Fibroblast of lung (primary cell): ENCODE results near the gene CTNND2. TPM values are rescaled to one million over a fixed set of nuclear protein-coding genes. Genes with fewer than 3 reads are reported as not detected.

ENCODE experiments used
- DNase-seq, 2 donors: peaks; one replicate each; pipeline versions ENCODE4 v3.0.0 to v3.0.0-alpha.2; 2010; ENCODE audit warnings: low read depth in 2 of 2
- H2AFZ ChIP-seq: 2 replicates; pipeline ENCODE4 v1.5.1; 2012; ENCODE audit warnings: low read length, control low read depth, inconsistent platforms
- H3K27ac ChIP-seq: 2 replicates; pipeline ENCODE4 v1.5.1; 2011; ENCODE audit warnings: low read length, control low read depth; ENCODE audit not compliant: insufficient read depth
- H3K27me3 ChIP-seq: 2 replicates; pipeline ENCODE4 v1.5.1; 2011; ENCODE audit warnings: mild to moderate bottlenecking, low read length; ENCODE audit not compliant: control insufficient read depth, insufficient read depth
- H3K36me3 ChIP-seq: 2 replicates; pipeline ENCODE4 v1.5.1; 2011; ENCODE audit warnings: low read length; ENCODE audit not compliant: control insufficient read depth, insufficient read depth
- H3K4me1 ChIP-seq: 2 replicates; pipeline ENCODE4 v1.5.1; 2011; ENCODE audit warnings: low read length; ENCODE audit not compliant: control insufficient read depth, insufficient read depth; ENCODE audit errors: extremely low read depth
- H3K4me2 ChIP-seq: 2 replicates; pipeline ENCODE4 v1.5.1; 2011; ENCODE audit warnings: low read length, control low read depth; ENCODE audit not compliant: insufficient read depth; ENCODE audit errors: extremely low read depth
- H3K4me3 ChIP-seq, 4 experiments: fragments of 200-600 bp in 1 of 4; sonication (generic) in 1 of 4; replicated peaks in 1 of 4; 2 replicates each; pipeline ENCODE4 v1.5.1; 2011 to 2016; ENCODE audit warnings: low read length in 4 of 4, low read depth in 3 of 4, mild to moderate bottlenecking in 3 of 4, control low read depth in 2 of 4, inconsistent platforms in 1 of 4, mixed read lengths in 1 of 4; ENCODE audit not compliant: insufficient read depth in 1 of 4; ENCODE audit errors: control extremely low read depth in 1 of 4
- H3K79me2 ChIP-seq: 2 replicates; pipeline ENCODE4 v1.5.1; 2012; ENCODE audit warnings: mild to moderate bottlenecking, low read length, inconsistent platforms; ENCODE audit not compliant: control insufficient read depth, insufficient read depth
- H3K9ac ChIP-seq: 2 replicates; pipeline ENCODE4 v1.5.1; 2011; ENCODE audit warnings: mild to moderate bottlenecking, low read length, control low read depth; ENCODE audit not compliant: insufficient read depth
- H3K9me3 ChIP-seq: 2 replicates; pipeline ENCODE4 v1.5.1; 2012; ENCODE audit warnings: low read depth, low read length; ENCODE audit not compliant: control insufficient read depth, insufficient read depth
- H4K20me1 ChIP-seq: 2 replicates; pipeline ENCODE4 v1.5.1; 2011; ENCODE audit warnings: low read length; ENCODE audit not compliant: control insufficient read depth, insufficient read depth; ENCODE audit errors: extremely low read depth
- EZH2 ChIP-seq: IDR thresholded peaks from 2 replicates; pipeline ENCODE4 v1.5.1; 2012; ENCODE audit warnings: low read length, control low read depth, mild to moderate bottlenecking; ENCODE audit errors: missing control alignments
- polyA plus RNA-seq, 2 donors: library from polyadenylated mRNA; depleted of rRNA in 1 of 2; stranded (reverse) in 1 of 2; unstranded in 1 of 2; fragments of >200 nt; gene quantifications; 2 replicates each; pipeline ENCODE4 v1.2.1, GENCODE V29; 2011 to 2012; ENCODE audit warnings: missing spikeins in 1 of 2
- total RNA-seq: library from RNA; depleted of rRNA; stranded (reverse); fragments of >200 nt; gene quantifications from 2 replicates; pipeline ENCODE4 v1.2.1, GENCODE V29; 2014
- TF ChIP-seq, protein P1 (sequence below), 2 donors: IDR thresholded peaks in 1 of 2; conservative IDR thresholded peaks in 1 of 2; 1 replicate in 1 of 2; 2 replicates in 1 of 2; pipeline ENCODE4 v1.5.1; 2011 to 2012; ENCODE audit warnings: low read length in 2 of 2, control low read depth in 1 of 2, inconsistent platforms in 1 of 2, low read depth in 1 of 2, mild to moderate bottlenecking in 1 of 2

CTNND2 gene
- total and polyA plus RNA-seq, 2 donors (not counting 1 experiment from before 2014, with no cell fraction given), result not detected

DNA sequence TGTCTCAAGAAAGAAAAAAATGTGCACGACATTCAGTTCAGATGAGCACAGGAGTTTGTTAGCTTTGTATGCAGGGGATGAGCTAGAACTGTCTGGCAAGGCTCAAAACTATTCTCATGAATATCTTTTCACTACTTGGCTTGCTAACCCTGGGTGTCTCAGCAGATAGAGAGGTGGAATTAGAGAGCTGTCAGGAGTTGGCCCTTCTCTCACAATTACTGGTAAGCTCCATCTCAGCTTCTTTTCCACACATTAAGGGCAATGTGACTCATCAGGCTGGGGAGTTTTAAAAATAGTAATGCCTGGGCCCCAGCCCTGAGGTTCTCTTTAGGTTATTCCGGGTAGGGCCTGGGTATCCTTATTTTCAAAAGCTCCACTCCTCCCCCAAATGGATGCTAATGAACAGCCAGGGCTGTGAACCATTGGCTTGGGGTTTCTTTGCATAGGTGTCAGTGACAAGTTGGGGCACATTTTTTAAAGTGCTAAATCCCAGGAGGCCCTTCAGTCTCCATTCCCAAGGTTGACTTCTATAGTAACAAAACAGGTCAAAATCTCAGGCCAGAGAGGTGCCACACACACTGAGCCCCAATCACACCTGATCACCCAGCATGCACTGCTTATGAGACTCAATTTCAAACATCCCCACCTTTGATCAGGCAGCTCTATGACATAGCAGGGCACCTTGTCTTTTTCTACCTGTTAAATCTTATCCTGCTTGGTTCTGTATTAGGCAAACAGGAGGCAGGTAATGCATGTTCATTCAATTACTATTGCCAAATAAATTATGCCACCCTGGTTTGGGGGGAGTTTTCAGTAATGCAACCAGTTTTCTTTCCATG, 903.5 kb downstream of the CTNND2 start:
- no peaks in the 10 kb centered on the region for H3K9me3 ChIP-seq
- H3K79me2 ChIP-seq, result no peaks in the 10 kb centered on the region
- no peak for TF ChIP-seq EZH2
- TF ChIP-seq, protein P1, sequence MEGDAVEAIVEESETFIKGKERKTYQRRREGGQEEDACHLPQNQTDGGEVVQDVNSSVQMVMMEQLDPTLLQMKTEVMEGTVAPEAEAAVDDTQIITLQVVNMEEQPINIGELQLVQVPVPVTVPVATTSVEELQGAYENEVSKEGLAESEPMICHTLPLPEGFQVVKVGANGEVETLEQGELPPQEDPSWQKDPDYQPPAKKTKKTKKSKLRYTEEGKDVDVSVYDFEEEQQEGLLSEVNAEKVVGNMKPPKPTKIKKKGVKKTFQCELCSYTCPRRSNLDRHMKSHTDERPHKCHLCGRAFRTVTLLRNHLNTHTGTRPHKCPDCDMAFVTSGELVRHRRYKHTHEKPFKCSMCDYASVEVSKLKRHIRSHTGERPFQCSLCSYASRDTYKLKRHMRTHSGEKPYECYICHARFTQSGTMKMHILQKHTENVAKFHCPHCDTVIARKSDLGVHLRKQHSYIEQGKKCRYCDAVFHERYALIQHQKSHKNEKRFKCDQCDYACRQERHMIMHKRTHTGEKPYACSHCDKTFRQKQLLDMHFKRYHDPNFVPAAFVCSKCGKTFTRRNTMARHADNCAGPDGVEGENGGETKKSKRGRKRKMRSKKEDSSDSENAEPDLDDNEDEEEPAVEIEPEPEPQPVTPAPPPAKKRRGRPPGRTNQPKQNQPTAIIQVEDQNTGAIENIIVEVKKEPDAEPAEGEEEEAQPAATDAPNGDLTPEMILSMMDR (conservative IDR thresholded peaks at IDR 0.05 in 1 of 2, IDR thresholded peaks at IDR 0.05 in 1 of 2; ENCODE audit: low read depth in 1 of 2, low read length in 2 of 2), result no peak
- H3K36me3 ChIP-seq, result no peaks in the 10 kb centered on the region
- no peaks in the 10 kb centered on the region for H3K27me3 ChIP-seq
- H4K20me1 ChIP-seq, result no peaks in the 10 kb centered on the region
- H2AFZ ChIP-seq, result no peak overlapping the region
- H3K4me2 ChIP-seq, result no peak overlapping the region
- no peak overlapping the region for H3K4me3 ChIP-seq
- DNase-seq, result peak in 1 of 2 donors; percentile 37
- no peaks in the 10 kb centered on the region for H3K4me1 ChIP-seq
- H3K9ac ChIP-seq, result no peak overlapping the region
- H3K27ac ChIP-seq, result no peak overlapping the region

DNA sequence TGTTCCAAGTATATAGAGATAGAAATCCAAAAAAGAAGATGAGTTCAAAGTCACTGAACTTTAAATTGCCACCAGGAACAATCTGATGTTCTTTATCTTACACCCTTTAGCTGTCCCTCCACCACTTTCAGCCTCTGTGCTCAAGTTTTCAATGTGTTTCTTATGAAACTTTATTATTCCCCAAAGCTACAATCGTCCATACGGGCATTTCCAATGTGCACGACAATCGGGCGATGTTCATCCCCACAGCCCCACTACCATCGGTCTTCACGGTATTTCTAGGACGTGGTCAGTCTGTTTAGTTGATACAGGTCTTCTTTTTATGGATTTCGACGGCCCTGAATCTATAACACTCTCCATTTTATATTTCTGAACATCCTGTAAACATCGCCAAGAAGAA, 904.5 kb downstream of the CTNND2 start:
- no peaks in the 10 kb centered on the region for H3K4me1 ChIP-seq
- no peak overlapping the region for H3K9ac ChIP-seq
- H4K20me1 ChIP-seq, result no peaks in the 10 kb centered on the region
- H3K36me3 ChIP-seq, result no peaks in the 10 kb centered on the region
- H2AFZ ChIP-seq, result no peak overlapping the region
- H3K4me3 ChIP-seq, result no peak overlapping the region
- H3K79me2 ChIP-seq, result no peaks in the 10 kb centered on the region
- no peak for TF ChIP-seq EZH2
- TF ChIP-seq, protein P1 (conservative IDR thresholded peaks at IDR 0.05 in 1 of 2, IDR thresholded peaks at IDR 0.05 in 1 of 2; ENCODE audit: low read depth in 1 of 2, low read length in 2 of 2), result no peak
- no peak overlapping the region for H3K27ac ChIP-seq
- H3K27me3 ChIP-seq, result no peaks in the 10 kb centered on the region
- no peak for DNase-seq
- H3K9me3 ChIP-seq, result no peaks in the 10 kb centered on the region
- H3K4me2 ChIP-seq, result no peak overlapping the region

- H3K9me3 ChIP-seq, result no peaks in the 10 kb centered on the region
These were observed 908.4 kb downstream of the CTNND2 start for GRCh38 chr5:10995891-10996290.

More at GRCh38 chr5:10995891-10996290, 908.4 kb downstream of the CTNND2 start:
- no peak for DNase-seq
- Histone ChIP-seq H2AFZ (no peak overlapping the region), H3K36me3 (no peaks in the 10 kb centered on the region), H3K79me2 (no peaks in the 10 kb centered on the region), H3K27me3 (no peaks in the 10 kb centered on the region), H3K27ac (no peak overlapping the region), H4K20me1 (no peaks in the 10 kb centered on the region), H3K4me2 (no peak overlapping the region), H3K9ac (no peak overlapping the region), H3K4me1 (no peaks in the 10 kb centered on the region), H3K4me3 (no peak overlapping the region)
- TF ChIP-seq, protein P1 (conservative IDR thresholded peaks at IDR 0.05 in 1 of 2, IDR thresholded peaks at IDR 0.05 in 1 of 2; ENCODE audit: low read depth in 1 of 2, low read length in 2 of 2), result no peak
